HepG2 (cell line): ENCODE data around the gene PRKAR2B. TPM values are rescaled to one million over a fixed set of nuclear protein-coding genes. Genes with fewer than 3 reads are reported as not detected.

Experiments used
- ARNTL ChIP-seq: sonication (generic); formaldehyde crosslinking; IDR thresholded peaks from 2 replicates; pipeline ENCODE4 v1.4.0; 2020; ENCODE audit warnings: mild to moderate bottlenecking, missing genetic modification reagents
- ATRX ChIP-seq: sonication (generic); formaldehyde crosslinking; IDR thresholded peaks from 2 replicates; pipeline ENCODE4 v1.4.0; 2020; ENCODE audit warnings: missing genetic modification reagents, borderline replicate concordance
- ETV6 ChIP-seq: sonication (generic); formaldehyde crosslinking; conservative IDR thresholded peaks from 2 replicates; pipeline ENCODE4 v1.4.0; 2020; ENCODE audit warnings: missing genetic modification reagents
- ISX ChIP-seq: sonication (generic); formaldehyde crosslinking; conservative IDR thresholded peaks from 2 replicates; pipeline ENCODE4 v1.5.0; 2020; ENCODE audit warnings: missing genetic modification reagents
- KDM5B ChIP-seq: sonication (generic); formaldehyde crosslinking; IDR thresholded peaks from 2 replicates; pipeline ENCODE4 v1.4.0; 2020; ENCODE audit warnings: missing genetic modification reagents, mild to moderate bottlenecking, borderline replicate concordance
- MTA1 ChIP-seq: sonication (generic); formaldehyde crosslinking; IDR thresholded peaks from 2 replicates; pipeline ENCODE4 v1.4.0; 2020; ENCODE audit warnings: missing genetic modification reagents, mild to moderate bottlenecking, borderline replicate concordance
- MXI1 ChIP-seq: IDR thresholded peaks from 3 replicates; pipeline ENCODE4 v1.6.1; 2012; ENCODE audit warnings: low read depth, low read length, inconsistent platforms, borderline replicate concordance
- NBN ChIP-seq: fragments of 450-650 bp; conservative IDR thresholded peaks from 2 replicates; pipeline ENCODE4 v1.6.1; 2017
- NFIC ChIP-seq: IDR thresholded peaks from 2 replicates; pipeline ENCODE4 v1.6.1; 2012; ENCODE audit warnings: mild to moderate bottlenecking, low read length, inconsistent platforms
- POGZ ChIP-seq: sonication (generic); formaldehyde crosslinking; IDR thresholded peaks from 2 replicates; pipeline ENCODE4 v1.4.0; 2020; ENCODE audit warnings: mild to moderate bottlenecking, missing genetic modification reagents
- POLR2AphosphoS5 ChIP-seq: IDR thresholded peaks from 2 replicates; pipeline ENCODE4 v1.6.1; 2012; ENCODE audit warnings: low read depth, low read length
- RBAK ChIP-seq: sonication (generic); formaldehyde crosslinking; IDR thresholded peaks from 2 replicates; pipeline ENCODE4 v1.5.1; 2020; ENCODE audit warnings: mild to moderate bottlenecking, missing genetic modification reagents
- RCOR2 ChIP-seq: IDR thresholded peaks from 2 replicates; pipeline ENCODE4 v1.6.1; 2016; ENCODE audit warnings: missing biosample characterization, missing genetic modification reagents
- RXRB ChIP-seq: IDR thresholded peaks from 2 replicates; pipeline ENCODE4 v1.6.1; 2016; ENCODE audit warnings: borderline replicate concordance, missing genetic modification reagents, missing compliant biosample characterization
- SATB2 ChIP-seq: sonication (generic); formaldehyde crosslinking; IDR thresholded peaks from 2 replicates; pipeline ENCODE4 v1.5.0; 2020; ENCODE audit warnings: missing genetic modification reagents
- SSRP1 ChIP-seq: IDR thresholded peaks from 2 replicates; pipeline ENCODE4 v1.6.1; 2016; ENCODE audit warnings: control low read depth
- TGIF2 ChIP-seq: IDR thresholded peaks from 2 replicates; pipeline ENCODE4 v1.6.1; 2016; ENCODE audit warnings: control low read depth, missing compliant biosample characterization
- TOE1 ChIP-seq: sonication (generic); formaldehyde crosslinking; IDR thresholded peaks from 2 replicates; pipeline ENCODE4 v1.4.0; 2020; ENCODE audit warnings: mild to moderate bottlenecking, missing genetic modification reagents
- ZBTB21 ChIP-seq: sonication (generic); formaldehyde crosslinking; IDR thresholded peaks from 2 replicates; pipeline ENCODE4 v1.4.0; 2020; ENCODE audit warnings: missing genetic modification reagents
- ZFP36L2 ChIP-seq: sonication (generic); formaldehyde crosslinking; IDR thresholded peaks from 2 replicates; pipeline ENCODE4 v1.4.0; 2020; ENCODE audit warnings: missing genetic modification reagents
- ZFP41 ChIP-seq: sonication (generic); formaldehyde crosslinking; IDR thresholded peaks from 2 replicates; pipeline ENCODE4 v1.4.0; 2020; ENCODE audit warnings: mild to moderate bottlenecking, missing genetic modification reagents, borderline replicate concordance
- ZIK1 ChIP-seq: sonication (generic); formaldehyde crosslinking; IDR thresholded peaks from 2 replicates; pipeline ENCODE4 v1.5.0; 2020; ENCODE audit warnings: mild to moderate bottlenecking, low read depth, missing genetic modification reagents, borderline replicate concordance
- ZNF10 ChIP-seq: sonication (generic); formaldehyde crosslinking; IDR thresholded peaks from 2 replicates; pipeline ENCODE4 v1.4.0; 2020; ENCODE audit warnings: mild to moderate bottlenecking, low read depth, missing genetic modification reagents, borderline replicate concordance
- ZNF30 ChIP-seq: sonication (generic); formaldehyde crosslinking; IDR thresholded peaks from 2 replicates; pipeline ENCODE4 v1.5.0; 2020; ENCODE audit warnings: mild to moderate bottlenecking, missing genetic modification reagents
- ZNF350 ChIP-seq: sonication (generic); formaldehyde crosslinking; IDR thresholded peaks from 2 replicates; pipeline ENCODE4 v1.4.0; 2020; ENCODE audit warnings: mild to moderate bottlenecking, low read depth, missing genetic modification reagents, borderline replicate concordance
- ZNF7 ChIP-seq: IDR thresholded peaks from 2 replicates; pipeline ENCODE4 v1.6.1; 2016; ENCODE audit warnings: missing biosample characterization, missing genetic modification reagents
- ZNF792 ChIP-seq: IDR thresholded peaks from 2 replicates; pipeline ENCODE4 v1.6.1; 2016
- polyA plus RNA-seq, 8 experiments: library from polyadenylated mRNA; depleted of rRNA in 3 of 8; stranded (reverse) in 7 of 8; unstranded in 1 of 8; fragments of >200 nt; fragmentation: Illumina TruSeq in 4 of 8; extraction: Trizol in 4 of 8; gene quantifications; 2 replicates each; pipeline versions ENCODE4 v1.2.1 to v1.2.3, GENCODE V29; 2011 to 2016; ENCODE audit warnings: low read depth in 4 of 8, missing spikeins in 1 of 8, mixed read lengths in 1 of 8; ENCODE audit not compliant: insufficient read depth in 1 of 8
- total RNA-seq, 5 experiments: library from RNA; depleted of rRNA; stranded (reverse); fragments of >200 nt; fragmentation: Illumina TruSeq; extraction: Trizol; gene quantifications; 2 replicates each; pipeline ENCODE4 v1.2.3, GENCODE V29; 2016; ENCODE audit warnings: low read depth in 1 of 5
- TF ChIP-seq, protein P1 (sequence below): sonication (generic); formaldehyde crosslinking; IDR thresholded peaks from 2 replicates; pipeline ENCODE4 v1.5.1; 2020; ENCODE audit warnings: mild to moderate bottlenecking, missing genetic modification reagents, moderate library complexity
- TF ChIP-seq, protein P2 (sequence below), 2 experiments: sonication (generic) in 1 of 2; formaldehyde crosslinking in 1 of 2; IDR thresholded peaks; 2 replicates each; pipeline versions ENCODE4 v1.5.1 to v1.6.1; 2011 to 2020; ENCODE audit warnings: borderline replicate concordance in 1 of 2, low read depth in 1 of 2, low read length in 1 of 2, mild to moderate bottlenecking in 1 of 2, missing genetic modification reagents in 1 of 2, moderate library complexity in 1 of 2

Gene PRKAR2B
- total and polyA plus RNA-seq, 2 of the 13 experiments (the other 11 are each of a cell fraction or from before 2014, with no cell fraction given) = not detected

DNA sequence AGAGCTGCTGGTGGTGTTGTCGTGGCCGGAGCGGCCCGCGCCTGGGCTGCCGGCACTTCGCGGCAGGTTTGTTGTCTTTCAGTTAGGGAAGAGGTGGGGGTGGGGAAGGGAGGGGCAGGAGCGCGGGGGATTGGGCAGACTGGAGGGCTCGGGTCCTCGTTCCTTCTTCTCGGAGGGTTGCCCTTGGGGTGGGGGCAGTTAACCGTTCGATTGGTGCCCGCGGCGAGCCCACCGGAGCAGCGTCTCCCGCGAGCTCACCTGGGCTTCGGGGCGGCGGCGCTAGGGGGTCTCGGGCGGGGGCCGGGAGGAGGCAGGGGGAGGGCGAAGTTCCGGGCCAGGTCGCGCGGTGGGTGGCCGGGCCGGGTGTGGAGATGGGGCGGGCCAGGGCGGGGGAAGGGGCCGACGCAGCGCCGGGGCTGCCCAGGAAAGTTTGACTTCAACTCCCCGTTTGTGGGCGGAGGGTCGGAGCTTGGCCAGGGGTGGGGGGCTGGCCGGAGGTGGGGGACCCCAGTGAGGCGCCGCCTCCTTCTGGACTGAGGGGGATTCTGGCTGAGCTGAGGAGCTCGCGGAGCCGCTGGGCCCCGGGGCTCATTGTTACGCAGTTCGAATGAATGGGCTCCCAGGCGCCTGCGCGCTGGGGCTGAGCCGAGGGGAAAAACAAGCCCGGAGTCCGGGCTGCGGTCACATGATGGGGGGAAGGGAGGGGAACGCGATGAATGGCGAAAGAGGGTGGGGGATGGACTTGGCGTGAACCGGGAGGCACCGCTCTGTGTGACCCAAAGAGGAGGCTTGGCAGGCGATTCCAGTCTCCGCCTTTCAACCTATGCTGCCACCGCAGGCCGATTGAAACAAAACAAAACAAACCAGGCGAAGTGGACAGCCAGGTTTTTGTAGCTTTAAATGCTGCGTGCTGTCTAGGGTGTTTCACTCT is 124.9 kb downstream of the PRKAR2B start (continued):
- TF ChIP-seq POLR2AphosphoS5 (peak; percentile 69), RCOR2 (CRISPR knock-in tag) (0 out of 2 replicates have a peak, but pooled peaks have one; percentile 27), RXRB (CRISPR knock-in tag) (no peak), TGIF2 (peak; percentile 83; the same call in 1 of the 2 replicates), ZFP41 (CRISPR knock-in tag) (no peak), ATRX (CRISPR knock-in tag) (no peak), ARNTL (0 out of 2 replicates have a peak, but pooled peaks have one; percentile 37), ZNF792 (CRISPR knock-in tag) (peak; percentile 86), ZFP36L2 (CRISPR knock-in tag) (no peak), ZNF7 (CRISPR knock-in tag) (no peak), POGZ (CRISPR knock-in tag) (peak; percentile 80; the same call in 1 of the 2 replicates), KDM5B (CRISPR knock-in tag) (no peak), SSRP1 (CRISPR knock-in tag) (no peak), ZNF350 (CRISPR knock-in tag) (0 out of 2 replicates have a peak, but pooled peaks have one; percentile 51), ETV6 (0 out of 2 replicates have a peak, but pooled peaks have one; percentile 44), TOE1 (CRISPR knock-in tag) (no peak), MXI1 (peak; percentile 73; the same call in 1 of the 3 replicates), ZBTB21 (no peak), ISX (CRISPR knock-in tag) (no peak), ZNF10 (CRISPR knock-in tag) (no peak), ZNF30 (CRISPR knock-in tag) (no peak), SATB2 (CRISPR knock-in tag) (0 out of 2 replicates have a peak, but pooled peaks have one; percentile 55), NFIC (no peak), NBN (no peak), RBAK (CRISPR knock-in tag) (no peak), ZIK1 (CRISPR knock-in tag) (no peak), MTA1 (CRISPR knock-in tag) (0 out of 2 replicates have a peak, but pooled peaks have one; percentile 14)
- TF ChIP-seq, protein P1, sequence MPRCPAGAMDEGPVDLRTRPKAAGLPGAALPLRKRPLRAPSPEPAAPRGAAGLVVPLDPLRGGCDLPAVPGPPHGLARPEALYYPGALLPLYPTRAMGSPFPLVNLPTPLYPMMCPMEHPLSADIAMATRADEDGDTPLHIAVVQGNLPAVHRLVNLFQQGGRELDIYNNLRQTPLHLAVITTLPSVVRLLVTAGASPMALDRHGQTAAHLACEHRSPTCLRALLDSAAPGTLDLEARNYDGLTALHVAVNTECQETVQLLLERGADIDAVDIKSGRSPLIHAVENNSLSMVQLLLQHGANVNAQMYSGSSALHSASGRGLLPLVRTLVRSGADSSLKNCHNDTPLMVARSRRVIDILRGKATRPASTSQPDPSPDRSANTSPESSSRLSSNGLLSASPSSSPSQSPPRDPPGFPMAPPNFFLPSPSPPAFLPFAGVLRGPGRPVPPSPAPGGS (CRISPR knock-in tag) = 0 out of 2 replicates have a peak, but pooled peaks have one; percentile 9
- TF ChIP-seq, protein P2, sequence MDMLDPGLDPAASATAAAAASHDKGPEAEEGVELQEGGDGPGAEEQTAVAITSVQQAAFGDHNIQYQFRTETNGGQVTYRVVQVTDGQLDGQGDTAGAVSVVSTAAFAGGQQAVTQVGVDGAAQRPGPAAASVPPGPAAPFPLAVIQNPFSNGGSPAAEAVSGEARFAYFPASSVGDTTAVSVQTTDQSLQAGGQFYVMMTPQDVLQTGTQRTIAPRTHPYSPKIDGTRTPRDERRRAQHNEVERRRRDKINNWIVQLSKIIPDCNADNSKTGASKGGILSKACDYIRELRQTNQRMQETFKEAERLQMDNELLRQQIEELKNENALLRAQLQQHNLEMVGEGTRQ (IDR thresholded peaks at IDR 0.05; ENCODE audit: low read depth, low read length) = peak; percentile 90
- TF ChIP-seq, protein P2 (CRISPR knock-in tag; IDR thresholded peaks at IDR 0.05; ENCODE audit: borderline replicate concordance) = peak; percentile 96; the same call in 1 of the 2 replicates
